ENCODE data around the gene GFRA1.

DNA sequence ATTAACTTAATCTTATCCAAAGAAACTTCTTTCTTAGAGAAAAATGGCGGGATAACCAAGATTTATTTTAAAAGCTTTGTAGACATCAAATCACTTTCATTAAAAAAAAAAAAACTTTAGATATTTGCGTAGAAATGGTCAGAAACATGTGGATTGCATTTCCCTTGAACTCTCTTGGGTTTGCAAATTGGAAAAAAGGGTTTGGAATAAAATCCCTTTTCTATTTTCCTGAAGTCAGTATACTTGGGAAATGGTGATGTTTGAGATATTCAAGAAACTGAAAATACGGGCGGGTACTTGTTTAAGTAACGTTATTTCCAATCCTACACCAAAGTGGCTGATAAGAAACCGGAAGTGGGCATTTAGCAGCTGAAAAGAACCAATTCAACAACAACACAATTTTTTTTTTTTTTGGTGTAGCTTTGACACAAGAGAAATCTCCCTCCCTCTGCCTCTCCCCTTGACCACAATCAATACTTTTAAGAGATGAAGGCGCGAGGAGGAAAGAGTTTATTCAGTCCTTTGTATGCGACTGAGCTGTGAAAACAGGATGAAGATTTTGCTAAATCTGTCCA is 13.7 kb upstream of the GFRA1 start:
- TF ChIP-seq CTCF (IDR thresholded peaks at IDR 0.05; ENCODE audit: low read length) (no peak), EZH2 (IDR thresholded peaks at IDR 0.05; ENCODE audit: borderline replicate concordance, low read length) (no peak)

Data from OCI-LY1 (cell line).